HEK293 (cell line): Measurements from ENCODE around the gene ZNF253.
A peak's percentile ranks its signal among the peaks of the same experiment; 100 is the strongest.

Experiments used
- CTCF ChIA-PET: fragments of 350-600 bp; formaldehyde crosslinking; extraction: SDS; loops from one replicate; lab custom pipeline; 2021; ENCODE audit warnings: antibody characterized with exemption; lab: Yijun Ruan, JAX
- POLR2A ChIA-PET: fragments of 300-600 bp; formaldehyde crosslinking; extraction: SDS; loops from one replicate; lab custom pipeline; 2020; ENCODE audit warnings: antibody characterized with exemption, inconsistent platforms; lab: Yijun Ruan, JAX
- H3K27ac ChIP-seq: fragments of 200-500 bp; sonication (Bioruptor generic); 2 replicates; pipeline ENCODE4 v1.5.1; 2014; ENCODE audit warnings: low read depth, low read length, control low read depth, inconsistent platforms; ENCODE audit errors: extremely low read depth
- H3K36me3 ChIP-seq, 2 experiments: fragments of 200-500 bp in 1 of 2; sonication (Bioruptor generic) in 1 of 2; 1 replicate in 1 of 2; 2 replicates in 1 of 2; pipeline ENCODE4 v1.5.1; 2014 to 2017; ENCODE audit warnings: inconsistent platforms in 2 of 2, low read length in 2 of 2; ENCODE audit not compliant: control insufficient read depth in 2 of 2, insufficient read depth in 1 of 2
- H3K4me1 ChIP-seq: fragments of 200-500 bp; sonication (Bioruptor generic); 2 replicates; pipeline ENCODE4 v1.5.1; 2014; ENCODE audit warnings: mild to moderate bottlenecking, low read length, inconsistent platforms; ENCODE audit not compliant: control insufficient read depth, insufficient read depth
- H3K4me3 ChIP-seq: 2 replicates; pipeline ENCODE4 v1.5.1; 2011; ENCODE audit warnings: low read depth, mild to moderate bottlenecking, control low read depth, low read length, moderate library complexity
- H3K9me3 ChIP-seq: fragments of 200-500 bp; sonication (Bioruptor generic); 2 replicates; pipeline ENCODE4 v1.5.1; 2014; ENCODE audit warnings: low read depth, low read length, inconsistent platforms; ENCODE audit not compliant: control insufficient read depth, insufficient read depth
- HOXC10 ChIP-seq: sonication (generic); formaldehyde crosslinking; IDR thresholded peaks from 2 replicates; pipeline ENCODE4 v1.8.1; 2023; ENCODE audit warnings: mild to moderate bottlenecking, missing genetic modification reagents
- OSR2 ChIP-seq: fragments of 450-650 bp; formaldehyde crosslinking; IDR thresholded peaks from 2 replicates; pipeline ENCODE4 v1.5.1; 2016; ENCODE audit warnings: missing biosample characterization, missing genetic modification characterization
- SCRT2 ChIP-seq: fragments of 450-650 bp; formaldehyde crosslinking; IDR thresholded peaks from 2 replicates; pipeline ENCODE4 v1.5.1; 2016; ENCODE audit warnings: missing biosample characterization, missing genetic modification characterization
- SETDB1 ChIP-seq: IDR thresholded peaks from one replicate; pipeline ENCODE4 v1.6.1; 2017; ENCODE audit warnings: mild to moderate bottlenecking, low read length, moderate library complexity, mixed read lengths; ENCODE audit not compliant: insufficient read length
- SP2 ChIP-seq: fragments of 450-650 bp; formaldehyde crosslinking; IDR thresholded peaks from 2 replicates; pipeline ENCODE4 v1.5.1; 2016; ENCODE audit warnings: missing biosample characterization, missing genetic modification characterization
- SP7 ChIP-seq: fragments of 450-650 bp; formaldehyde crosslinking; IDR thresholded peaks from 2 replicates; pipeline ENCODE4 v1.5.1; 2016; ENCODE audit warnings: missing biosample characterization, missing genetic modification characterization
- WT1 ChIP-seq: fragments of 450-650 bp; formaldehyde crosslinking; IDR thresholded peaks from 2 replicates; pipeline ENCODE4 v1.5.1; 2016; ENCODE audit warnings: missing biosample characterization, missing genetic modification characterization
- YY1 ChIP-seq: fragments of 450-650 bp; formaldehyde crosslinking; IDR thresholded peaks from 2 replicates; pipeline ENCODE4 v1.5.1; 2018; ENCODE audit warnings: missing biosample characterization, missing genetic modification characterization
- YY2 ChIP-seq: fragments of 450-650 bp; formaldehyde crosslinking; IDR thresholded peaks from 2 replicates; pipeline ENCODE4 v1.5.1; 2016; ENCODE audit warnings: missing biosample characterization, missing genetic modification characterization
- ZBTB20 ChIP-seq: fragments of 450-650 bp; formaldehyde crosslinking; IDR thresholded peaks from 2 replicates; pipeline ENCODE4 v1.5.1; 2016; ENCODE audit warnings: missing biosample characterization, missing genetic modification characterization
- ZBTB48 ChIP-seq: fragments of 450-650 bp; formaldehyde crosslinking; IDR thresholded peaks from 2 replicates; pipeline ENCODE4 v1.5.1; 2016; ENCODE audit warnings: missing biosample characterization, missing genetic modification characterization
- ZBTB7A ChIP-seq: fragments of 450-650 bp; formaldehyde crosslinking; IDR thresholded peaks from 2 replicates; pipeline ENCODE4 v1.5.1; 2016; ENCODE audit warnings: low read depth, missing biosample characterization, missing genetic modification characterization
- ZNF16 ChIP-seq: fragments of 450-650 bp; formaldehyde crosslinking; IDR thresholded peaks from 2 replicates; pipeline ENCODE4 v1.5.1; 2016; ENCODE audit warnings: low read depth, missing biosample characterization, missing genetic modification characterization
- ZNF324 ChIP-seq: fragments of 450-650 bp; formaldehyde crosslinking; IDR thresholded peaks from 2 replicates; pipeline ENCODE4 v1.5.1; 2016; ENCODE audit warnings: missing biosample characterization, missing genetic modification characterization
- ZNF335 ChIP-seq: fragments of 450-650 bp; formaldehyde crosslinking; conservative IDR thresholded peaks from 2 replicates; pipeline ENCODE4 v1.5.1; 2016; ENCODE audit warnings: missing biosample characterization, missing genetic modification characterization
- ZNF350 ChIP-seq: fragments of 450-650 bp; formaldehyde crosslinking; IDR thresholded peaks from 2 replicates; pipeline ENCODE4 v1.5.0; 2017; ENCODE audit warnings: missing biosample characterization, mild to moderate bottlenecking, missing genetic modification characterization
- ZNF416 ChIP-seq: fragments of 450-650 bp; formaldehyde crosslinking; IDR thresholded peaks from 2 replicates; pipeline ENCODE4 v1.5.1; 2016; ENCODE audit warnings: missing biosample characterization, missing genetic modification characterization
- ZNF510 ChIP-seq: fragments of 450-650 bp; formaldehyde crosslinking; IDR thresholded peaks from 2 replicates; pipeline ENCODE4 v1.5.1; 2018; ENCODE audit warnings: mild to moderate bottlenecking, missing genetic modification characterization, missing biosample characterization; ENCODE audit not compliant: insufficient replicate concordance
- ZNF514 ChIP-seq: fragments of 450-650 bp; formaldehyde crosslinking; IDR thresholded peaks from 2 replicates; pipeline ENCODE4 v1.5.1; 2016; ENCODE audit warnings: missing biosample characterization, missing genetic modification characterization
- ZNF555 ChIP-seq: fragments of 450-650 bp; formaldehyde crosslinking; conservative IDR thresholded peaks from 2 replicates; pipeline ENCODE4 v1.5.1; 2017; ENCODE audit warnings: missing biosample characterization, mild to moderate bottlenecking, missing genetic modification characterization, inconsistent platforms
- ZNF610 ChIP-seq: fragments of 450-650 bp; formaldehyde crosslinking; IDR thresholded peaks from 2 replicates; pipeline ENCODE4 v1.5.1; 2016; ENCODE audit warnings: missing biosample characterization, missing genetic modification characterization, borderline replicate concordance
- ZNF660 ChIP-seq: fragments of 450-650 bp; IDR thresholded peaks from 2 replicates; pipeline ENCODE4 v1.5.1; 2018; ENCODE audit warnings: missing biosample characterization, mild to moderate bottlenecking, missing genetic modification characterization
- ZSCAN30 ChIP-seq: fragments of 450-650 bp; IDR thresholded peaks from 2 replicates; pipeline ENCODE4 v1.5.1; 2018; ENCODE audit warnings: missing biosample characterization, mild to moderate bottlenecking, missing genetic modification characterization, moderate library complexity
- ZXDB ChIP-seq: fragments of 450-650 bp; formaldehyde crosslinking; IDR thresholded peaks from 2 replicates; pipeline ENCODE4 v1.5.1; 2016; ENCODE audit warnings: missing biosample characterization, missing genetic modification characterization
- TF ChIP-seq, protein P1 (sequence below): fragments of 450-650 bp; formaldehyde crosslinking; IDR thresholded peaks from 2 replicates; pipeline ENCODE4 v1.5.1; 2016; ENCODE audit warnings: missing biosample characterization, missing genetic modification characterization
- TF ChIP-seq, protein P2 (sequence below): fragments of 450-650 bp; formaldehyde crosslinking; optimal IDR thresholded peaks from 2 replicates; pipeline ENCODE3; 2016; ENCODE audit warnings: missing biosample characterization, mild to moderate bottlenecking, missing genetic modification characterization
- TF ChIP-seq, protein P3 (sequence below): fragments of 450-650 bp; formaldehyde crosslinking; IDR thresholded peaks from 2 replicates; pipeline ENCODE4 v1.5.1; 2016; ENCODE audit warnings: missing biosample characterization, missing genetic modification characterization
- TF ChIP-seq, protein P4 (sequence below): sonication (generic); formaldehyde crosslinking; IDR thresholded peaks from 2 replicates; pipeline ENCODE4 v1.8.1; 2022; ENCODE audit warnings: mild to moderate bottlenecking, moderate library complexity, missing genetic modification reagents
- TF ChIP-seq, protein P5 (sequence below): fragments of 450-650 bp; formaldehyde crosslinking; IDR thresholded peaks from 2 replicates; pipeline ENCODE4 v1.5.1; 2016; ENCODE audit warnings: missing biosample characterization, missing genetic modification characterization

The ZNF253 gene

DNA sequence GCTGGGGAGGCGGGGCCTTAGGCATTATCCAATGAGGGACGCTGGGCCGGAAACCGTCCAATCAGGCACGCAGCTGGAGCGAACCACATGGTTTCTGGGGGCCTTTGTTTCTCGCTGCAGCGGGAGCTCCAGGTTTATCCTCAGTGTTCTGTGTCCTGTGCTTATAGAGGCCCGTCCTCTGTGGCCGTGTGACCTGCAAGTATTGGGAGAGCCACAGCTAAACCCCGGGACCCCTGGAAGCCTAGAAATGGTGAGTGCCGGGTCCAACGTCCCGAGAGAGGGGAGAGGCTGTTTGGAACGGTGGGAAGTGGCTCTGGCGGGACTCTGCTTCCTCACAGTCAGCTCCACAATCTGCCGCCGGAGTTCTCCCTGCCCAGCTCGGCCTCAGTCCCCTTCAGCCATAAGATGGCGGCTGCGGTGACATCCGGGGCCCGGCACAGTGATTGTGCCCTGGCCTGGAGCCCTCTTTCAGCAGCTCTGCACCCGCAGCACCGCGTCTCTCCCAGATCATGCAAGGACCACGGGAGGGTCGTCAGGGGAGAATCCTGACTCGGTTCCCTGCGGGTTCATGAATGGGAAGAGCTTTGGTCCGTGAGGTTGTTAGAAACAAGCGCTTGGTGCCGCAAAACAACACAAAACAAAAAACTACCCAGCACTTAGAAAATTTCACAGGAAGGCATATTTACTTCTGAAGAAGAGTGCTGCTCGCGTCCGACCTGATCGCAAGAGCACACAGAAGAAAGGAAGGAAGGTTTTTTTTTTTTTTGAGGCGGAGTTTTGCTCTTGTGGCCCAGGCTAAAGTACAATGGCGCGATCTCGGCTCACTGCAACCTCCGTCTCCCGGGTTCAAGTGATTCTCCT lies at the start of gene ZNF253:
TSS of gene ZNF253 (plus strand) at position 133 of the 861 bp plus-strand sequence. CDS start at position 248, 115 bp downstream.
- ChIA-PET POLR2A (interaction anchor here (0.5 to 1.7 kb wide), 25 partner anchors 9 to 654 kb away, joined by 3 to 47 read pairs (median 3); partner anchors contain the start of genes NCAN, ZNF101, ZNF506 and ZNF682), CTCF (interaction anchor here (0.5 to 0.6 kb wide), 3 partner anchors 22 to 104 kb away, joined by 3 to 4 read pairs (median 3); no protein-coding TSS in a partner anchor)
- Histone ChIP-seq H3K4me3 (peak within 1 kb of the TSS; percentile 52), H3K36me3 (no peaks in the 10 kb centered on the region), H3K4me1 (no peaks in the 10 kb centered on the region), H3K27ac (peak within 1 kb of the TSS; percentile 14; the same call in 1 of the 2 replicates), H3K9me3 (no peaks in the 10 kb centered on the region)
- TF ChIP-seq, protein P1, sequence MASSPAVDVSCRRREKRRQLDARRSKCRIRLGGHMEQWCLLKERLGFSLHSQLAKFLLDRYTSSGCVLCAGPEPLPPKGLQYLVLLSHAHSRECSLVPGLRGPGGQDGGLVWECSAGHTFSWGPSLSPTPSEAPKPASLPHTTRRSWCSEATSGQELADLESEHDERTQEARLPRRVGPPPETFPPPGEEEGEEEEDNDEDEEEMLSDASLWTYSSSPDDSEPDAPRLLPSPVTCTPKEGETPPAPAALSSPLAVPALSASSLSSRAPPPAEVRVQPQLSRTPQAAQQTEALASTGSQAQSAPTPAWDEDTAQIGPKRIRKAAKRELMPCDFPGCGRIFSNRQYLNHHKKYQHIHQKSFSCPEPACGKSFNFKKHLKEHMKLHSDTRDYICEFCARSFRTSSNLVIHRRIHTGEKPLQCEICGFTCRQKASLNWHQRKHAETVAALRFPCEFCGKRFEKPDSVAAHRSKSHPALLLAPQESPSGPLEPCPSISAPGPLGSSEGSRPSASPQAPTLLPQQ = no peak
- TF ChIP-seq ZNF416 (tag by site-specific recombination) = no peak
- no peak for TF ChIP-seq HOXC10 (CRISPR knock-in tag)
- TF ChIP-seq SETDB1 = peak; percentile 22
- TF ChIP-seq ZBTB7A = no peak
- TF ChIP-seq ZSCAN30 (tag by site-specific recombination) = peak; percentile 52; the same call in 1 of the 2 replicates
- peak; percentile 55 for TF ChIP-seq ZNF335 (tag by site-specific recombination)
- no peak for TF ChIP-seq ZNF16
- 0 out of 2 replicates have a peak, but pooled peaks have one; percentile 28 for TF ChIP-seq ZNF660 (tag by site-specific recombination)
- peak; percentile 48; the same call in 1 of the 2 replicates for TF ChIP-seq YY1 (tag by site-specific recombination)
- TF ChIP-seq SP2 (tag by site-specific recombination) = peak; percentile 81
- TF ChIP-seq ZBTB20 = peak; percentile 68
- TF ChIP-seq SCRT2 = no peak
- TF ChIP-seq, protein P2, sequence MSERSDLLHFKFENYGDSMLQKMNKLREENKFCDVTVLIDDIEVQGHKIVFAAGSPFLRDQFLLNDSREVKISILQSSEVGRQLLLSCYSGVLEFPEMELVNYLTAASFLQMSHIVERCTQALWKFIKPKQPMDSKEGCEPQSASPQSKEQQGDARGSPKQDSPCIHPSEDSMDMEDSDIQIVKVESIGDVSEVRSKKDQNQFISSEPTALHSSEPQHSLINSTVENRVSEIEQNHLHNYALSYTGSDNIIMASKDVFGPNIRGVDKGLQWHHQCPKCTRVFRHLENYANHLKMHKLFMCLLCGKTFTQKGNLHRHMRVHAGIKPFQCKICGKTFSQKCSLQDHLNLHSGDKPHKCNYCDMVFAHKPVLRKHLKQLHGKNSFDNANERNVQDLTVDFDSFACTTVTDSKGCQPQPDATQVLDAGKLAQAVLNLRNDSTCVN (tag by site-specific recombination) = no peak
- peak; percentile 16; the same call in 1 of the 2 replicates for TF ChIP-seq SP7 (tag by site-specific recombination)
- no peak for TF ChIP-seq ZNF510
- TF ChIP-seq ZNF324 (tag by site-specific recombination) = 0 out of 2 replicates have a peak, but pooled peaks have one; percentile 36
- no peak for TF ChIP-seq ZNF610 (tag by site-specific recombination)
- TF ChIP-seq ZNF350 (tag by site-specific recombination) = 0 out of 2 replicates have a peak, but pooled peaks have one; percentile 37
- TF ChIP-seq, protein P3, sequence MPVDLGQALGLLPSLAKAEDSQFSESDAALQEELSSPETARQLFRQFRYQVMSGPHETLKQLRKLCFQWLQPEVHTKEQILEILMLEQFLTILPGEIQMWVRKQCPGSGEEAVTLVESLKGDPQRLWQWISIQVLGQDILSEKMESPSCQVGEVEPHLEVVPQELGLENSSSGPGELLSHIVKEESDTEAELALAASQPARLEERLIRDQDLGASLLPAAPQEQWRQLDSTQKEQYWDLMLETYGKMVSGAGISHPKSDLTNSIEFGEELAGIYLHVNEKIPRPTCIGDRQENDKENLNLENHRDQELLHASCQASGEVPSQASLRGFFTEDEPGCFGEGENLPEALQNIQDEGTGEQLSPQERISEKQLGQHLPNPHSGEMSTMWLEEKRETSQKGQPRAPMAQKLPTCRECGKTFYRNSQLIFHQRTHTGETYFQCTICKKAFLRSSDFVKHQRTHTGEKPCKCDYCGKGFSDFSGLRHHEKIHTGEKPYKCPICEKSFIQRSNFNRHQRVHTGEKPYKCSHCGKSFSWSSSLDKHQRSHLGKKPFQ (tag by site-specific recombination) = no peak
- no peak for TF ChIP-seq OSR2
- TF ChIP-seq, protein P4, sequence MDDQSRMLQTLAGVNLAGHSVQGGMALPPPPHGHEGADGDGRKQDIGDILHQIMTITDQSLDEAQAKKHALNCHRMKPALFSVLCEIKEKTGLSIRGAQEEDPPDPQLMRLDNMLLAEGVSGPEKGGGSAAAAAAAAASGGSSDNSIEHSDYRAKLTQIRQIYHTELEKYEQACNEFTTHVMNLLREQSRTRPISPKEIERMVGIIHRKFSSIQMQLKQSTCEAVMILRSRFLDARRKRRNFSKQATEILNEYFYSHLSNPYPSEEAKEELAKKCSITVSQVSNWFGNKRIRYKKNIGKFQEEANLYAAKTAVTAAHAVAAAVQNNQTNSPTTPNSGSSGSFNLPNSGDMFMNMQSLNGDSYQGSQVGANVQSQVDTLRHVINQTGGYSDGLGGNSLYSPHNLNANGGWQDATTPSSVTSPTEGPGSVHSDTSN = peak; percentile 49; the same call in 1 of the 2 replicates
- TF ChIP-seq WT1 (tag by site-specific recombination) = no peak
- TF ChIP-seq, protein P5, sequence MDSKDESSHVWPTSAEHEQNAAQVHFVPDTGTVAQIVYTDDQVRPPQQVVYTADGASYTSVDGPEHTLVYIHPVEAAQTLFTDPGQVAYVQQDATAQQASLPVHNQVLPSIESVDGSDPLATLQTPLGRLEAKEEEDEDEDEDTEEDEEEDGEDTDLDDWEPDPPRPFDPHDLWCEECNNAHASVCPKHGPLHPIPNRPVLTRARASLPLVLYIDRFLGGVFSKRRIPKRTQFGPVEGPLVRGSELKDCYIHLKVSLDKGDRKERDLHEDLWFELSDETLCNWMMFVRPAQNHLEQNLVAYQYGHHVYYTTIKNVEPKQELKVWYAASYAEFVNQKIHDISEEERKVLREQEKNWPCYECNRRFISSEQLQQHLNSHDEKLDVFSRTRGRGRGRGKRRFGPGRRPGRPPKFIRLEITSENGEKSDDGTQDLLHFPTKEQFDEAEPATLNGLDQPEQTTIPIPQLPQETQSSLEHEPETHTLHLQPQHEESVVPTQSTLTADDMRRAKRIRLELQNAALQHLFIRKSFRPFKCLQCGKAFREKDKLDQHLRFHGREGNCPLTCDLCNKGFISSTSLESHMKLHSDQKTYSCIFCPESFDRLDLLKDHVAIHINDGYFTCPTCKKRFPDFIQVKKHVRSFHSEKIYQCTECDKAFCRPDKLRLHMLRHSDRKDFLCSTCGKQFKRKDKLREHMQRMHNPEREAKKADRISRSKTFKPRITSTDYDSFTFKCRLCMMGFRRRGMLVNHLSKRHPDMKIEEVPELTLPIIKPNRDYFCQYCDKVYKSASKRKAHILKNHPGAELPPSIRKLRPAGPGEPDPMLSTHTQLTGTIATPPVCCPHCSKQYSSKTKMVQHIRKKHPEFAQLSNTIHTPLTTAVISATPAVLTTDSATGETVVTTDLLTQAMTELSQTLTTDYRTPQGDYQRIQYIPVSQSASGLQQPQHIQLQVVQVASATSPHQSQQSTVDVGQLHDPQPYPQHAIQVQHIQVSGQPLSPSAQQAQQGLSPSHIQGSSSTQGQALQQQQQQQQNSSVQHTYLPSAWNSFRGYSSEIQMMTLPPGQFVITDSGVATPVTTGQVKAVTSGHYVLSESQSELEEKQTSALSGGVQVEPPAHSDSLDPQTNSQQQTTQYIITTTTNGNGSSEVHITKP = peak; percentile 94
- TF ChIP-seq ZNF555 (tag by site-specific recombination) = no peak
- 0 out of 2 replicates have a peak, but pooled peaks have one; percentile 24 for TF ChIP-seq ZXDB (tag by site-specific recombination)
- TF ChIP-seq YY2 (tag by site-specific recombination) = no peak
- TF ChIP-seq ZBTB48 (tag by site-specific recombination) = no peak
- no peak for TF ChIP-seq ZNF514 (tag by site-specific recombination)
